DND-41 (cell line): ENCODE measurements around the gene LGALS8.

ENCODE experiments used
- ATAC-seq: fragments of 200-7000 bp; cut with Tn5 transposase; 3 replicates; pipeline ENCODE4 v1.9.1; 2021; ENCODE audit warnings: low read depth; ENCODE audit not compliant: insufficient read depth
- DNase-seq: peaks from one replicate; pipeline ENCODE4 v3.0.0-alpha.2; 2020
- H2AFZ ChIP-seq: 2 replicates; pipeline ENCODE4 v1.6.0; 2012; ENCODE audit warnings: low read depth, low read length
- H3K27ac ChIP-seq: 2 replicates; pipeline ENCODE4 v1.5.1; 2012; ENCODE audit warnings: low read length, inconsistent platforms
- H3K27me3 ChIP-seq: fragments of 200-600 bp; sonication (generic); 2 replicates; pipeline ENCODE4 v1.6.0; 2012; ENCODE audit warnings: low read length, mild to moderate bottlenecking, inconsistent platforms; ENCODE audit not compliant: insufficient read depth, poor library complexity
- H3K36me3 ChIP-seq: 2 replicates; pipeline ENCODE4 v1.5.1; 2012; ENCODE audit warnings: low read length, inconsistent platforms; ENCODE audit not compliant: insufficient read depth
- H3K4me1 ChIP-seq: 2 replicates; pipeline ENCODE4 v1.5.1; 2012; ENCODE audit warnings: mild to moderate bottlenecking, low read length; ENCODE audit not compliant: insufficient read depth
- H3K4me2 ChIP-seq: 2 replicates; pipeline ENCODE4 v1.6.0; 2012; ENCODE audit warnings: mild to moderate bottlenecking, moderate library complexity, low read length, inconsistent platforms; ENCODE audit not compliant: insufficient read depth
- H3K4me3 ChIP-seq, 2 experiments: fragments of 200-600 bp in 1 of 2; shearing (Covaris generic) in 1 of 2; 2 replicates each; pipeline ENCODE4 v1.5.1; 2012 to 2016; ENCODE audit warnings: inconsistent platforms in 2 of 2, low read length in 2 of 2, mild to moderate bottlenecking in 2 of 2, low read depth in 1 of 2, moderate library complexity in 1 of 2
- H3K79me2 ChIP-seq: 2 replicates; pipeline ENCODE4 v1.6.0; 2012; ENCODE audit warnings: low read length, inconsistent platforms; ENCODE audit not compliant: insufficient read depth
- H3K9ac ChIP-seq: 2 replicates; pipeline ENCODE4 v1.6.0; 2012; ENCODE audit warnings: low read depth, mild to moderate bottlenecking, inconsistent platforms, low read length, moderate library complexity
- H3K9me3 ChIP-seq: 2 replicates; pipeline ENCODE4 v1.5.1; 2012; ENCODE audit warnings: low read length, moderate library complexity, mild to moderate bottlenecking, inconsistent platforms; ENCODE audit not compliant: insufficient read depth, severe bottlenecking
- H4K20me1 ChIP-seq: 2 replicates; pipeline ENCODE4 v1.6.0; 2012; ENCODE audit warnings: low read length; ENCODE audit not compliant: insufficient read depth
- EZH2 ChIP-seq: IDR thresholded peaks from 3 replicates; pipeline ENCODE4 v1.6.1; 2012; ENCODE audit warnings: borderline replicate concordance, low read depth, mild to moderate bottlenecking, moderate library complexity, low read length, inconsistent platforms; ENCODE audit not compliant: severe bottlenecking
- TF ChIP-seq, protein P1 (sequence below): IDR thresholded peaks from 2 replicates; pipeline ENCODE4 v1.5.1; 2012; ENCODE audit warnings: borderline replicate concordance, low read length, moderate library complexity, mild to moderate bottlenecking; ENCODE audit not compliant: poor library complexity, severe bottlenecking; ENCODE audit errors: extremely low read depth

LGALS8 gene

DNA sequence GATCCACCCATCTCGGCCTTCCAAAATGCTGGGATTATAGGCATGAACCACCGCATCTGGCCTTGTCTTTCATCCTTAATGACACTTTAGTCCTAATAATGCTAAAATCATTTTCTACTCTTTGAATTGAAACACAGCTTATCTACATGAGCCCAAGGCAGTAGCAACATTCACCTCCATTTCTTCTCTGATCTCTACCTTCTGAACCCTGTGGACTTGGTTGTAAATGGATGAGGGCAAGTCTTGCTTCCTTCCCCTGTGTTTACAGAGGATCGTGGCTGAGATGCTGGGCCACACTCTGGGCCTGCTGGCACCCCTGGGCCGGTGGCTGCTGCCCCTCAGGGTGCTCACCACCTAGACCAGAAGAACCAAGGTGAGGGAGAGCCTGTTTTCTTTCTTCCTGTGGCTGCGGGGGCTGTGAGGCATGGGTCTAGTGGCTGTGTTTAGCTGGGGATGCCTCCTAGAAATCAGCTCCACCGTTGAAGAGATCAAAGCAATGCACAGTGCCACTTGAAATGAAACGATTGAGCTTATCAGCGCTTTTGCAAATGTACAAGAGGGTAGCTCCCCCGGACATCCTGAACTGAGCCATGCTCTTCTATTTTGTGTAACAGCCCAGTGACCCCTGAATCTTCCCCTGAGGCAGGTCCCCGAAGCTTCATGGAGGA is 32.2 kb upstream of the LGALS8 start:
- Histone ChIP-seq H3K4me2 (no peak overlapping the region), H4K20me1 (no peaks in the 10 kb centered on the region), H3K9ac (no peak overlapping the region), H3K4me3 (no peak overlapping the region), H3K36me3 (no peaks in the 10 kb centered on the region), H3K27ac (no peak overlapping the region), H2AFZ (no peak overlapping the region), H3K79me2 (no peaks in the 10 kb centered on the region), H3K9me3 (no peaks in the 10 kb centered on the region), H3K27me3 (peaks cover 3% of the 10 kb centered on the region), H3K4me1 (no peaks in the 10 kb centered on the region)
- TF ChIP-seq EZH2, result no peak
- TF ChIP-seq, protein P1, sequence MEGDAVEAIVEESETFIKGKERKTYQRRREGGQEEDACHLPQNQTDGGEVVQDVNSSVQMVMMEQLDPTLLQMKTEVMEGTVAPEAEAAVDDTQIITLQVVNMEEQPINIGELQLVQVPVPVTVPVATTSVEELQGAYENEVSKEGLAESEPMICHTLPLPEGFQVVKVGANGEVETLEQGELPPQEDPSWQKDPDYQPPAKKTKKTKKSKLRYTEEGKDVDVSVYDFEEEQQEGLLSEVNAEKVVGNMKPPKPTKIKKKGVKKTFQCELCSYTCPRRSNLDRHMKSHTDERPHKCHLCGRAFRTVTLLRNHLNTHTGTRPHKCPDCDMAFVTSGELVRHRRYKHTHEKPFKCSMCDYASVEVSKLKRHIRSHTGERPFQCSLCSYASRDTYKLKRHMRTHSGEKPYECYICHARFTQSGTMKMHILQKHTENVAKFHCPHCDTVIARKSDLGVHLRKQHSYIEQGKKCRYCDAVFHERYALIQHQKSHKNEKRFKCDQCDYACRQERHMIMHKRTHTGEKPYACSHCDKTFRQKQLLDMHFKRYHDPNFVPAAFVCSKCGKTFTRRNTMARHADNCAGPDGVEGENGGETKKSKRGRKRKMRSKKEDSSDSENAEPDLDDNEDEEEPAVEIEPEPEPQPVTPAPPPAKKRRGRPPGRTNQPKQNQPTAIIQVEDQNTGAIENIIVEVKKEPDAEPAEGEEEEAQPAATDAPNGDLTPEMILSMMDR, result no peak
- no peak for ATAC-seq
- no peak for DNase-seq

DNA sequence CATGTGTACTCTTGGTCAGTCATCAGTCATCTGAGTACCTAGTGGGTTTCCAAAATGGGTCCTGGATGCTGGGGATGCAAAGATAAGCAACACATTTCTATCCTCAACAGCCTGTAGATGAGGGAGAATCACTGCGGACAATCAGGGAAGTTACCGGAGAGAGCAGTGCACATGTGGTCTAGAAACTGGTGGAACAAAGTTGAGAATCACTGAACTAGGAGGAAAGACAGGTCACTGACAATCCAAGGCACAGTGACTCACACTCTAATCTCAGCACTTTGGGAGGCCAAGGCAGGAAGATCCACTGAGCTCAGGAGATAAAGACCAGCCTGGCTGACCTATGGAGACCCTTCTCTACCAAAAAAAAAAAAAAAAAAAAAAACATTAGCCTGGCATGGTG is 31.4 kb upstream of the LGALS8 start:
- Histone ChIP-seq H3K9ac (no peak overlapping the region), H4K20me1 (no peaks in the 10 kb centered on the region), H2AFZ (no peak overlapping the region), H3K79me2 (no peaks in the 10 kb centered on the region), H3K4me2 (no peak overlapping the region), H3K9me3 (no peaks in the 10 kb centered on the region), H3K4me3 (no peak overlapping the region), H3K27ac (no peak overlapping the region), H3K27me3 (peaks cover 3% of the 10 kb centered on the region), H3K36me3 (no peaks in the 10 kb centered on the region), H3K4me1 (no peaks in the 10 kb centered on the region)
- TF ChIP-seq, protein P1, result no peak
- no peak for TF ChIP-seq EZH2
- no peak for ATAC-seq
- no peak for DNase-seq

DNA sequence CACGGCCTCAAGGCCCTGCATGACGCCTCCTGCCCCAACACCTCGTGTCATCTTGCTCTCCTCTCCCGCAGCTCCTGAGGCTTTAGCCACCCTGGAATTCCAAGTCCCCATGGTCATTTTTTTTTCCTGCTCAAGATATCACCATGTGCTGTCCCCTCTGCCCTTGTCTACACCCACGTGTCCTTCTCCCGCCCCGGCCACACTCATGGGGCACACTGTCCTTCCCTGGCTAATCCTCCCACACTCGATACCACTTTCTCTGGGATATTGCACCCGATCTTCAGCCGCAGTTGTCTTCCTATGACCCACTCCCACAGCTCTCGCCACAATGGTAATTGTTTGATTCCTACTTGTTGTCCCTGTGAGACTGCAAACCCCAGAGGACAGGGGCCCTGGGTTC is 29.7 kb upstream of the LGALS8 start:
- Histone ChIP-seq H4K20me1 (no peaks in the 10 kb centered on the region), H3K27ac (no peak overlapping the region), H3K79me2 (no peaks in the 10 kb centered on the region), H3K9me3 (no peaks in the 10 kb centered on the region), H2AFZ (no peak overlapping the region), H3K27me3 (peaks cover 3% of the 10 kb centered on the region), H3K4me1 (no peaks in the 10 kb centered on the region), H3K4me3 (no peak overlapping the region), H3K36me3 (no peaks in the 10 kb centered on the region), H3K4me2 (no peak overlapping the region), H3K9ac (no peak overlapping the region)
- TF ChIP-seq, protein P1, result no peak
- TF ChIP-seq EZH2, result no peak
- no peak for ATAC-seq
- DNase-seq, result no peak
